Measurements from ENCODE around the gene DENND2A.

- TF ChIP-seq CTCF (IDR thresholded peaks at IDR 0.05; ENCODE audit: low read depth, low read length, missing input control) (no peak), YY1 (IDR thresholded peaks at IDR 0.05) (no peak), MAX (IDR thresholded peaks at IDR 0.05) (no peak), EGR1 (IDR thresholded peaks at IDR 0.05; ENCODE audit: low read depth in 2 of 2) (no peak)
Measured at GRCh38 chr7:140601566-140602174, 38.9 kb downstream of the DENND2A start.

All from liver (tissue), 3 donors.